ENCODE measurements around the gene ERBB4. TPM values are rescaled to one million over a fixed set of nuclear protein-coding genes. Genes with fewer than 3 reads are reported as not detected.

The ERBB4 gene
- total RNA-seq, 1 experiment from 2014 or later: not detected

- no TSS peak for BruUV-seq (replicated peaks)
- intact Hi-C loops (cut with micrococcal nuclease): no loop called here
- Mint-ChIP-seq H3K27ac (ENCODE audit: low read depth, unreplicated experiment) (no peak overlapping the region), H3K27me3 (ENCODE audit: insufficient read depth, unreplicated experiment) (peaks cover 48% of the 10 kb centered on the region), H3K4me3 (ENCODE audit: unreplicated experiment) (no peak overlapping the region), H3K36me3 (ENCODE audit: insufficient read depth, unreplicated experiment) (no peaks in the 10 kb centered on the region), H3K4me1 (ENCODE audit: insufficient read depth, unreplicated experiment) (no peaks in the 10 kb centered on the region), H3K9me3 (ENCODE audit: unreplicated experiment) (no peaks in the 10 kb centered on the region)
- no peak for TF ChIP-seq CTCF (IDR thresholded peaks at IDR 0.05; ENCODE audit: unreplicated experiment)
- DNase-seq (ENCODE audit: unreplicated experiment): no peak
- POLR2A ChIA-PET: no interaction called here
- CTCF ChIA-PET: no interaction called here
Observed at GRCh38 chr2:212295571-212295970, 243.0 kb downstream of the ERBB4 start.

- Mint-ChIP-seq H3K4me3 (ENCODE audit: unreplicated experiment) (no peak overlapping the region), H3K27ac (ENCODE audit: low read depth, unreplicated experiment) (no peak overlapping the region), H3K27me3 (ENCODE audit: insufficient read depth, unreplicated experiment) (peaks cover 48% of the 10 kb centered on the region), H3K36me3 (ENCODE audit: insufficient read depth, unreplicated experiment) (no peaks in the 10 kb centered on the region), H3K9me3 (ENCODE audit: unreplicated experiment) (no peaks in the 10 kb centered on the region), H3K4me1 (ENCODE audit: insufficient read depth, unreplicated experiment) (no peaks in the 10 kb centered on the region)
- intact Hi-C loops (cut with micrococcal nuclease): no loop called here
- no peak for TF ChIP-seq CTCF (IDR thresholded peaks at IDR 0.05; ENCODE audit: unreplicated experiment)
- no peak for DNase-seq (ENCODE audit: unreplicated experiment)
- no TSS peak for BruUV-seq (replicated peaks)
- CTCF ChIA-PET: interaction anchor here (0.7 kb wide), 1 partner anchor 157 kb away, joined by 3 read pairs; no protein-coding TSS in a partner anchor
- POLR2A ChIA-PET: no interaction called here
Observed at GRCh38 chr2:212294816-212295215, 243.8 kb downstream of the ERBB4 start.

- CTCF ChIA-PET: no interaction called here
- POLR2A ChIA-PET: no interaction called here
- no peak for TF ChIP-seq CTCF (IDR thresholded peaks at IDR 0.05; ENCODE audit: unreplicated experiment)
- no peak overlapping the region for H3K27ac Mint-ChIP-seq (ENCODE audit: low read depth, unreplicated experiment)
- DNase-seq (ENCODE audit: unreplicated experiment): no peak
- no TSS peak for BruUV-seq (replicated peaks)
- no peaks in the 10 kb centered on the region for H3K36me3 Mint-ChIP-seq (ENCODE audit: insufficient read depth, unreplicated experiment)
- peaks cover 59% of the 10 kb centered on the region for H3K27me3 Mint-ChIP-seq (ENCODE audit: insufficient read depth, unreplicated experiment)
- H3K9me3 Mint-ChIP-seq (ENCODE audit: unreplicated experiment): no peaks in the 10 kb centered on the region
- no peaks in the 10 kb centered on the region for H3K4me1 Mint-ChIP-seq (ENCODE audit: insufficient read depth, unreplicated experiment)
- H3K4me3 Mint-ChIP-seq (ENCODE audit: unreplicated experiment): no peak overlapping the region
- intact Hi-C loops (cut with micrococcal nuclease): no loop called here
Observed at GRCh38 chr2:212289301-212289700, 249.3 kb downstream of the ERBB4 start.

- H3K4me1 Mint-ChIP-seq (ENCODE audit: insufficient read depth, unreplicated experiment): no peaks in the 10 kb centered on the region
- no peak overlapping the region for H3K4me3 Mint-ChIP-seq (ENCODE audit: unreplicated experiment)
- no peak for TF ChIP-seq CTCF (IDR thresholded peaks at IDR 0.05; ENCODE audit: unreplicated experiment)
- ChIA-PET CTCF (no interaction called here), POLR2A (no interaction called here)
- DNase-seq (ENCODE audit: unreplicated experiment): no peak
- no TSS peak for BruUV-seq (replicated peaks)
- intact Hi-C loops (cut with micrococcal nuclease): no loop called here
- H3K27me3 Mint-ChIP-seq (ENCODE audit: insufficient read depth, unreplicated experiment): peaks cover 69% of the 10 kb centered on the region
- H3K36me3 Mint-ChIP-seq (ENCODE audit: insufficient read depth, unreplicated experiment): no peaks in the 10 kb centered on the region
- H3K27ac Mint-ChIP-seq (ENCODE audit: low read depth, unreplicated experiment): no peak overlapping the region
- no peaks in the 10 kb centered on the region for H3K9me3 Mint-ChIP-seq (ENCODE audit: unreplicated experiment)
Observed at GRCh38 chr2:212288308-212288707, 250.3 kb downstream of the ERBB4 start.
